Nephron progenitor cell (in vitro differentiated cells): Measurements from ENCODE around the gene PRPSAP2.
"Not testable (repeated sequence)": the region's sequence is repeated elsewhere in the genome, so short reads cannot be mapped to it uniquely, and the experiment has no call there.

Source experiments
- DNase-seq: peaks from one replicate; pipeline ENCODE4 v3.0.0; 2021
- H3K27ac Mint-ChIP-seq: 2 replicates; pipeline ENCODE4 v1.8.0; 2021; ENCODE audit warnings: mild to moderate bottlenecking, moderate library complexity, mixed read lengths
- H3K27me3 Mint-ChIP-seq: 2 replicates; pipeline ENCODE4 v1.8.0; 2021; ENCODE audit warnings: mild to moderate bottlenecking, low read depth, mixed read lengths; ENCODE audit not compliant: poor library complexity
- H3K36me3 Mint-ChIP-seq: 2 replicates; pipeline ENCODE4 v1.8.0; 2021; ENCODE audit warnings: low read depth, mixed read lengths
- H3K4me1 Mint-ChIP-seq: 2 replicates; pipeline ENCODE4 v1.8.0; 2021; ENCODE audit warnings: mixed read lengths
- H3K4me3 Mint-ChIP-seq: 2 replicates; pipeline ENCODE4 v1.8.0; 2021; ENCODE audit warnings: mild to moderate bottlenecking, moderate library complexity, mixed read lengths
- H3K9me3 Mint-ChIP-seq: 2 replicates; pipeline ENCODE4 v1.8.0; 2021; ENCODE audit warnings: mild to moderate bottlenecking, moderate library complexity, mixed read lengths
- CTCF ChIP-seq: fragments of 200-600 bp; sonication (generic); IDR thresholded peaks from 2 replicates; pipeline ENCODE4 v1.5.0; 2021; ENCODE audit warnings: antibody characterized with exemption

The PRPSAP2 gene

GRCh38 chr17:18859256-18859655, 1.3 kb downstream of the PRPSAP2 start:
- no peaks in the 10 kb centered on the region for H3K27me3 Mint-ChIP-seq
- peaks cover 10% of the 10 kb centered on the region for H3K36me3 Mint-ChIP-seq
- DNase-seq: no peak
- peaks cover 49% of the 10 kb centered on the region for H3K4me1 Mint-ChIP-seq
- H3K4me3 Mint-ChIP-seq: peak overlapping the region; percentile 89
- H3K27ac Mint-ChIP-seq: no peak overlapping the region
- no peaks in the 10 kb centered on the region for H3K9me3 Mint-ChIP-seq
- TF ChIP-seq CTCF: no peak

- Mint-ChIP-seq H3K27me3 (no peaks in the 10 kb centered on the region), H3K9me3 (no peaks in the 10 kb centered on the region), H3K4me3 (peak overlapping the region; percentile 26), H3K4me1 (peaks cover 41% of the 10 kb centered on the region), H3K36me3 (peaks cover 21% of the 10 kb centered on the region), H3K27ac (peak overlapping the region; percentile 23)
- no peak for DNase-seq
- TF ChIP-seq CTCF: no peak
Observed at GRCh38 chr17:18860161-18860972, 2.4 kb downstream of the PRPSAP2 start.

GRCh38 chr17:18862011-18862410, 4.1 kb downstream of the PRPSAP2 start:
- Mint-ChIP-seq H3K4me1 (peaks cover 26% of the 10 kb centered on the region), H3K36me3 (peaks cover 34% of the 10 kb centered on the region), H3K27ac (no peak overlapping the region), H3K9me3 (no peaks in the 10 kb centered on the region), H3K4me3 (no peak overlapping the region), H3K27me3 (no peaks in the 10 kb centered on the region)
- no peak for DNase-seq
- TF ChIP-seq CTCF: no peak

GRCh38 chr17:18864996-18865395, 7.1 kb downstream of the PRPSAP2 start:
- peaks cover 15% of the 10 kb centered on the region for H3K4me1 Mint-ChIP-seq
- not testable (repeated sequence) for H3K4me3 Mint-ChIP-seq, H3K27ac Mint-ChIP-seq, DNase-seq, H3K9me3 Mint-ChIP-seq, H3K27me3 Mint-ChIP-seq
- H3K36me3 Mint-ChIP-seq: peaks cover 53% of the 10 kb centered on the region

- peaks cover 4% of the 10 kb centered on the region for H3K4me1 Mint-ChIP-seq
- TF ChIP-seq CTCF: no peak
Observed at GRCh38 chr17:18866866-18867813, 9.2 kb downstream of the PRPSAP2 start.

GRCh38 chr17:18877104-18877645, 19.2 kb downstream of the PRPSAP2 start:
- no peak for TF ChIP-seq CTCF
- Mint-ChIP-seq H3K4me1 (no peaks in the 10 kb centered on the region), H3K4me3 (no peak overlapping the region), H3K27ac (no peak overlapping the region), H3K9me3 (no peaks in the 10 kb centered on the region), H3K36me3 (peaks cover 68% of the 10 kb centered on the region), H3K27me3 (peaks cover 2% of the 10 kb centered on the region)
- DNase-seq: no peak

More at GRCh38 chr17:18866866-18867813, 9.2 kb downstream of the PRPSAP2 start:
- no peaks in the 10 kb centered on the region for H3K9me3 Mint-ChIP-seq
- no peak overlapping the region for H3K27ac Mint-ChIP-seq
- H3K4me3 Mint-ChIP-seq: no peak overlapping the region
- H3K27me3 Mint-ChIP-seq: no peaks in the 10 kb centered on the region
- H3K36me3 Mint-ChIP-seq: peaks cover 59% of the 10 kb centered on the region
- no peak for DNase-seq
